Neural cell (in vitro differentiated cells): Measurements from ENCODE around the gene PMEPA1. TPM values are rescaled to one million over a fixed set of nuclear protein-coding genes. Genes with fewer than 3 reads are reported as not detected.

ENCODE experiments used
- H2AFZ ChIP-seq: fragments of 200-600, 300-800 bp; sonication (generic), shearing (Covaris generic); 2 replicates; pipeline ENCODE4 v1.6.0; 2014; ENCODE audit warnings: low read depth, mild to moderate bottlenecking, antibody characterized with exemption, low read length, moderate library complexity
- H3F3A ChIP-seq: fragments of 200-600 bp; shearing (Covaris generic); 2 replicates; pipeline ENCODE4 v1.6.1; 2016; ENCODE audit warnings: mild to moderate bottlenecking, moderate library complexity, mixed read lengths, antibody characterized with exemption, low read length; ENCODE audit not compliant: insufficient read depth, poor library complexity, severe bottlenecking
- H3K27ac ChIP-seq: fragments of 200-600, 300-800 bp; sonication (generic), shearing (Covaris generic); 2 replicates; pipeline ENCODE4 v1.5.1; 2014; ENCODE audit warnings: mild to moderate bottlenecking, low read length, moderate library complexity
- H3K27me3 ChIP-seq: fragments of 300-800, 200-600 bp; sonication (generic), shearing (Covaris generic); 2 replicates; pipeline ENCODE4 v1.6.0; 2014; ENCODE audit warnings: mild to moderate bottlenecking, low read depth, low read length, moderate library complexity; ENCODE audit not compliant: insufficient read depth
- H3K36me3 ChIP-seq: fragments of 300-800, 200-600 bp; sonication (generic), shearing (Covaris generic); 2 replicates; pipeline ENCODE4 v1.5.1; 2014; ENCODE audit warnings: mild to moderate bottlenecking, antibody characterized with exemption, low read length, moderate library complexity; ENCODE audit not compliant: insufficient read depth
- H3K4me2 ChIP-seq: fragments of 300-800, 200-600 bp; sonication (generic), shearing (Covaris generic); 2 replicates; pipeline ENCODE4 v1.6.0; 2014; ENCODE audit warnings: mild to moderate bottlenecking, low read length
- H3K4me3 ChIP-seq: fragments of 300-800, 200-600 bp; sonication (generic), shearing (Covaris generic); 2 replicates; pipeline ENCODE4 v1.5.1; 2014; ENCODE audit warnings: mild to moderate bottlenecking, low read length, moderate library complexity
- H3K79me2 ChIP-seq: fragments of 200-600 bp; shearing (Covaris generic); replicated peaks from 2 replicates; pipeline ENCODE4 v1.6.0; 2014; ENCODE audit warnings: mild to moderate bottlenecking, low read length, moderate library complexity; ENCODE audit not compliant: insufficient read depth
- H3K9ac ChIP-seq: fragments of 300-800, 200-600 bp; sonication (generic), shearing (Covaris generic); 2 replicates; pipeline ENCODE4 v1.6.1; 2016; ENCODE audit warnings: mild to moderate bottlenecking, low read length, mixed read lengths
- H3K9me2 ChIP-seq: fragments of 200-600 bp; shearing (Covaris generic); 2 replicates; pipeline ENCODE4 v1.6.1; 2016; ENCODE audit warnings: mild to moderate bottlenecking, low read length, mixed read lengths; ENCODE audit not compliant: insufficient read depth
- H3K9me3 ChIP-seq: fragments of 200-600, 300-800 bp; sonication (generic), shearing (Covaris generic); 2 replicates; pipeline ENCODE4 v1.6.1; 2016; ENCODE audit warnings: mild to moderate bottlenecking, mixed run types, low read length, moderate library complexity, mixed read lengths
- H4K20me1 ChIP-seq: fragments of 200-600 bp; shearing (Covaris generic); 2 replicates; pipeline ENCODE4 v1.6.1; 2016; ENCODE audit warnings: mild to moderate bottlenecking, mixed run types; ENCODE audit not compliant: insufficient read depth
- EP300 ChIP-seq: fragments of 450-650 bp; conservative IDR thresholded peaks from 2 replicates; pipeline ENCODE4 v1.6.1; 2014; ENCODE audit warnings: antibody characterized with exemption, mild to moderate bottlenecking, moderate library complexity; ENCODE audit not compliant: poor library complexity, severe bottlenecking
- EZH2 ChIP-seq: fragments of 200-600, 300-800 bp; shearing (Covaris generic), sonication (generic); IDR thresholded peaks from 2 replicates; pipeline ENCODE4 v1.6.1; 2014; ENCODE audit warnings: antibody characterized with exemption, low read length, borderline replicate concordance, mild to moderate bottlenecking; ENCODE audit not compliant: insufficient read depth, poor library complexity, severe bottlenecking
- MXI1 ChIP-seq: fragments of 450-650 bp; conservative IDR thresholded peaks from 2 replicates; pipeline ENCODE4 v1.6.1; 2014; ENCODE audit warnings: antibody characterized with exemption, mild to moderate bottlenecking; ENCODE audit not compliant: poor library complexity, severe bottlenecking
- POLR2AphosphoS5 ChIP-seq: IDR thresholded peaks from 2 replicates; pipeline ENCODE4 v1.6.1; 2012
- RAD21 ChIP-seq: fragments of 450-650 bp; conservative IDR thresholded peaks from 2 replicates; pipeline ENCODE4 v1.6.1; 2014; ENCODE audit warnings: antibody characterized with exemption, mild to moderate bottlenecking, moderate library complexity
- REST ChIP-seq: IDR thresholded peaks from 2 replicates; pipeline ENCODE4 v1.6.1; 2012; ENCODE audit warnings: borderline replicate concordance
- SMC3 ChIP-seq: fragments of 450-650 bp; conservative IDR thresholded peaks from 2 replicates; pipeline ENCODE4 v1.6.1; 2014; ENCODE audit warnings: antibody characterized with exemption, mild to moderate bottlenecking, moderate library complexity; ENCODE audit not compliant: poor library complexity
- TAF1 ChIP-seq: IDR thresholded peaks from 2 replicates; pipeline ENCODE4 v1.6.1; 2012; ENCODE audit warnings: low read depth
- polyA plus RNA-seq: library from polyadenylated mRNA; depleted of rRNA; stranded (reverse); fragments of >200 nt; gene quantifications from 2 replicates; pipeline ENCODE4 v1.2.3, GENCODE V29; 2014
- TF ChIP-seq, protein P1 (sequence below): fragments of 450-650 bp; IDR thresholded peaks from 2 replicates; pipeline ENCODE4 v1.5.1; 2014; ENCODE audit warnings: antibody characterized with exemption, mild to moderate bottlenecking, moderate library complexity; ENCODE audit not compliant: poor library complexity, severe bottlenecking

The PMEPA1 gene
- polyA plus RNA-seq, 1 donor from 2014 or later = 5.0 TPM

GRCh38 chr20:57601737-57602136, 108.1 kb downstream of the PMEPA1 start:
- H3K9me3 ChIP-seq = no peaks in the 10 kb centered on the region
- no peak for TF ChIP-seq RAD21
- no peak for TF ChIP-seq REST
- TF ChIP-seq TAF1 = no peak
- TF ChIP-seq, protein P1, sequence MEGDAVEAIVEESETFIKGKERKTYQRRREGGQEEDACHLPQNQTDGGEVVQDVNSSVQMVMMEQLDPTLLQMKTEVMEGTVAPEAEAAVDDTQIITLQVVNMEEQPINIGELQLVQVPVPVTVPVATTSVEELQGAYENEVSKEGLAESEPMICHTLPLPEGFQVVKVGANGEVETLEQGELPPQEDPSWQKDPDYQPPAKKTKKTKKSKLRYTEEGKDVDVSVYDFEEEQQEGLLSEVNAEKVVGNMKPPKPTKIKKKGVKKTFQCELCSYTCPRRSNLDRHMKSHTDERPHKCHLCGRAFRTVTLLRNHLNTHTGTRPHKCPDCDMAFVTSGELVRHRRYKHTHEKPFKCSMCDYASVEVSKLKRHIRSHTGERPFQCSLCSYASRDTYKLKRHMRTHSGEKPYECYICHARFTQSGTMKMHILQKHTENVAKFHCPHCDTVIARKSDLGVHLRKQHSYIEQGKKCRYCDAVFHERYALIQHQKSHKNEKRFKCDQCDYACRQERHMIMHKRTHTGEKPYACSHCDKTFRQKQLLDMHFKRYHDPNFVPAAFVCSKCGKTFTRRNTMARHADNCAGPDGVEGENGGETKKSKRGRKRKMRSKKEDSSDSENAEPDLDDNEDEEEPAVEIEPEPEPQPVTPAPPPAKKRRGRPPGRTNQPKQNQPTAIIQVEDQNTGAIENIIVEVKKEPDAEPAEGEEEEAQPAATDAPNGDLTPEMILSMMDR = no peak
- no peak for TF ChIP-seq EZH2
- no peak for TF ChIP-seq MXI1
- no peak for TF ChIP-seq POLR2AphosphoS5
- TF ChIP-seq SMC3 = no peak
- TF ChIP-seq EP300 = no peak
- no peak overlapping the region for H3K27ac ChIP-seq
- H3K9ac ChIP-seq = no peak overlapping the region
- no peak overlapping the region for H2AFZ ChIP-seq
- no peak overlapping the region for H3K4me2 ChIP-seq
- H3K4me3 ChIP-seq = no peak overlapping the region
- H3K79me2 ChIP-seq = no peaks in the 10 kb centered on the region
- H3K9me2 ChIP-seq = no peaks in the 10 kb centered on the region
- no peaks in the 10 kb centered on the region for H3K27me3 ChIP-seq
- H3K36me3 ChIP-seq = no peaks in the 10 kb centered on the region
- H4K20me1 ChIP-seq = no peaks in the 10 kb centered on the region
- no peaks in the 10 kb centered on the region for H3F3A ChIP-seq

- no peak overlapping the region for H3K27ac ChIP-seq
- no peaks in the 10 kb centered on the region for H3K9me3 ChIP-seq
- no peaks in the 10 kb centered on the region for H3F3A ChIP-seq
- no peaks in the 10 kb centered on the region for H3K79me2 ChIP-seq
- no peaks in the 10 kb centered on the region for H3K36me3 ChIP-seq
- H3K27me3 ChIP-seq = no peaks in the 10 kb centered on the region
- no peak overlapping the region for H3K4me3 ChIP-seq
- H3K9ac ChIP-seq = no peak overlapping the region
- no peak overlapping the region for H3K4me2 ChIP-seq
- H2AFZ ChIP-seq = no peak overlapping the region
- H3K9me2 ChIP-seq = no peaks in the 10 kb centered on the region
- H4K20me1 ChIP-seq = no peaks in the 10 kb centered on the region
- TF ChIP-seq EP300 = no peak
- TF ChIP-seq REST = no peak
- no peak for TF ChIP-seq POLR2AphosphoS5
- no peak for TF ChIP-seq SMC3
- no peak for TF ChIP-seq MXI1
- TF ChIP-seq EZH2 = no peak
- TF ChIP-seq TAF1 = no peak
- no peak for TF ChIP-seq RAD21
- TF ChIP-seq, protein P1 = no peak
Measured at GRCh38 chr20:57601211-57601570, 108.6 kb downstream of the PMEPA1 start.
